CD4-positive, alpha-beta T cell treated with Interleukin-2 at 100 ng/mL for 4 hours (primary cell): Measurements from ENCODE around the gene EIF2B1.
A peak's percentile ranks its signal among the peaks of the same experiment; 100 is the strongest.
"Not testable (repeated sequence)": the region's sequence is repeated elsewhere in the genome, so short reads cannot be mapped to it uniquely, and the experiment has no call there.

Experiments used
- DNase-seq: peaks from one replicate; pipeline ENCODE4 v3.0.0-alpha.2; 2020; ENCODE audit warnings: low spot score

Gene EIF2B1

DNA sequence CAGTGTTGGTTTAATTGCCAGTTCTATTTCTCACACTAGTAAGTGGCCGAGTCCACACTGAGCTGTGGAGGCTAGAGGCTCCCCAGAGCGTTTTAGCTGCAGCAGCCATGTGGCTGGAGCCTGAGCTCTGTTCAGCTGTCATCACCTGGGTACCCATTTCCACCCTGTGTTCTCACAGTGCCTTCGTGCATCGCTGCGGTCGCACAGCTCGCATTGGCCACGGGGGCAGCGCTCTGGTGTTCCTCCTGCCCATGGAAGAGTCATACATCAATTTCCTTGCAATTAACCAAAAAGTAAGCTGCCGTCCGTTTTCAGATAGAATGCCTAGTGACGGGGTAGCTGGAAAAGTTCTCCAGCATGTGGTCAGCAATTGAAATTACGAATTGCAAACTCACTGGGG, 15.9 kb downstream of the EIF2B1 start:
- no peak for DNase-seq

GRCh38 chr12:123617144-123617543, 16.3 kb downstream of the EIF2B1 start:
- DNase-seq, result no peak

DNA sequence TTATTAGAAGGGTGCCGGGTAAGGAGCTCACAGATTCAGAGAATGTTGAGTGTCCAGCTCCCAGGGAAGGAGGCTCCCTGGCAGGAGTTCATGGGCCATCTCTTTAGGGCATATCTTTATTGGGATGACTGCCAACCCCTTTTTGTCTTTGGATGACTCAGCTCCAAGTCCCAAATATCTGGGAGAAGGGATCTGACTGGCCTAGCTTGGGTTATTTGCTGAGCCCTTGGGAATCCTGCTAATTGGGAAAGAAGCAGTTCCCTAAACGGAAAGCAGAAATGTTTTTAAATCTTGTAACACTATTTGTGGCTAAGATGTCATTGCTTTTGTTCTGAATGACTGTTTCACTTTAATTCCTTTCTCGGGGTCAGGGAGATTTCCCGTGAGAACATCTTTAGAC, 19.0 kb downstream of the EIF2B1 start:
- DNase-seq, result no peak

- no peak for DNase-seq
Observed at GRCh38 chr12:123614110-123614509, 19.4 kb downstream of the EIF2B1 start.

DNA sequence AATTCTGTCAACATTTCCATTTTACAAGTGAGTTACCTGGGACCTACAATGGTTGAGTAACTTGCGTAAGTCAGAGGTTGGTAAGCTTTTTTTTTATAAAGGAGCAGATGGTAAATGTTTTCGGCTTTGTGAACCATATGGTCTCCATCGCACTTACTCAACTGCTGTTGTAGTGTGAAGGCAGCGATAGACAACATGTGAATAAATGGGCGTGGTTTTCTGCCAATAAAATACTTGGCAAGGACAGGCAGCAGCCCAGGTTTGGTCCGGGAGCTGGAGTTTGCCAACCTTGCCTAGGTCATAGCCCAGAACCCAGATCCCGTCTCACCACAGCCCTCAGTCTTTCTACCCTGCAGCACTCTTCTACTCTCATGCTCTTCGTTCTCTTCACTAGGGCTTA, 25.3 kb downstream of the EIF2B1 start:
- DNase-seq, result no peak

GRCh38 chr12:123607756-123608155, 25.7 kb downstream of the EIF2B1 start:
- no peak for DNase-seq

GRCh38 chr12:123603495-123603894, 30.0 kb downstream of the EIF2B1 start:
- DNase-seq, result not testable (repeated sequence)

DNA sequence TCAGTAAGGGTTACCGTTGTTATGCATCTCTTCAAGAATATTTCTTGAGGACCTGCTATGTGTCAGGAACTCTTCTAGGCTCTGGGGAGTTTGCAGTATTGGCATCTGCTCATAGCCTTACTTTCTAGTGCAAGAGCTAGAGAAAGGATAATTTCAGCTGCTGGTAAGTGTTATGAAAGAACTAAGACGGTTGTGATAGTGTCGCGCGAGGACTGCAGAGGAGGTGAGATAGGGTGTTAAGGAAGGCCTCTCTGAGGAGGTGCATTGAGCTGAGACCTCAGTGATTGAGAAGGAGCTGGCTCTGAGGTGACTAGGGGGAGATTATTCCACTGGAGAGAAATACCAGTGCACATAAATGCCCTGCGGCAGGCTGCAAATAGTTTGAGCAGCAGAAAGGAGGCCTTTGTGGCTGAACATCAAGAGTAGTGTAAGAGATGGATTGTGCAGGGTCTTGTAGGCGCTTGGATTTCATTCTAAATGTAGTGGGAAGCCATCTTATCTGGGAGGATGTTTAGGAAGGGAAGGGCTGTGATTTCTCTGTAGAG, 30.8 kb downstream of the EIF2B1 start:
- DNase-seq, result no peak

DNA sequence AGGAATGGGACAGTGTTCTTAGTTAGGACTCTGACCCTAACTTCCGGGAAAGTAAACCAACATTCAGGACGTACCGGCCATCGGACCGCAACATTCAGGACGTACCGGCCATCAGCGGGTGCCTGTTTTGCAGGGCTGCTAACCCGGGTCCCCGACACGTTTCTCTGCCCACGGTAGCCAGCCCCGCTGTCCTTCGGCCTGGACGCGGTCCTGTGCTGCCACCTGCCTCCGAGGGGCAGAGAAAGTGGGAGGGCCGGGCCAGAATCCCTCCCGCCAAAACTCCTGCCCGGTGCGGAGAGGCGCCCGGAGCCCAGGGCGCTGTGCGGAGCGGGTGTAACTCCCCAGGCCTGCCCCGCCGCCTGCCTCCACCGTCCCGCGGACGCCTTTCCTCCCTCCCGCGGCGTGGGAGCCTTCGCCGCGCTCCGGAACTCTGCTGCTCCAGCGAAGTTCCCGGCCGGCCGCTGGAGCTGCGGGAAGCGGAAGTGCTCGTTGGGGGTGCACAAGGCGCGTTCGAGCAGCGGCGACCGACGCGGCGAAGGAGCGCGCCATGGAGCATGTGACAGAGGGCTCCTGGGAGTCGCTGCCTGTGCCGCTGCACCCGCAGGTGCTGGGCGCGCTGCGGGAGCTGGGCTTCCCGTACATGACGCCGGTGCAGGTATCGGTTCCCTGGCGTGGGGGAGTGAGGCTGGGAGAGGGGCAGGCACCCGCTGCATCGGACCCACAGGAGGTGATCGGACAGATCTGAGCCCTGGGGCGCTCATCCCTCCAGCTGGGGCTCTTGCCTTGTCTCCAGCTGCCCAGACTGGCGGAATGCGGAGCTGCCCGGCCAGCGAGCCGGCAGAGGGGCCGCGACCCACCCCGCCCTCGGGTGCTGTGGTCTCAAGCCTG, 31.6 kb downstream of the EIF2B1 start, which contains the start of gene DDX55:
DDX55 (plus strand) TSS at position 498 of the 888 bp plus-strand sequence; CDS start at position 548, 50 bp downstream.
- peak; percentile 85 for DNase-seq

- DNase-seq, result no peak
Observed at GRCh38 chr12:123599721-123600120, 33.8 kb downstream of the EIF2B1 start.

GRCh38 chr12:123599310-123599709, 34.2 kb downstream of the EIF2B1 start:
- no peak for DNase-seq

- no peak for DNase-seq
Observed at GRCh38 chr12:123598522-123598921, 35.0 kb downstream of the EIF2B1 start.

DNA sequence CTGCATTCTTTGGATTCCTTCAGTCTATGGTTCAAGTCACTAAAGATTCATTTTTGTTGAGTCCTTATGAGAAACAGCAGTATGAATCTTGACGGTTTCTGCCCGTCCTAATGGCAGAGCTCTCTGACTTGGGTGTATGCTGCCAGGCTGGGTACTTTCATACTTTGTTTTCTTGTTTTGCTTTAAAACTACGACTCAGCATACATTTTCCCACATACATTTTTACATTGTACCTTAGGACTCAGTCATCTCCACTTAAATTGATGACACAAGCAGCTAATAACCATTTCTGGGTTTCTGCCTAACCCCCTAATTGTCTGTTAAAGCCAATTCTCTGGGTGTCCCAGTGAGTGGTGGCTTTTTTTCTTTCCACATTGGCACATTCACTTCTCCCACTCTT, 36.4 kb downstream of the EIF2B1 start:
- no peak for DNase-seq

- DNase-seq, result no peak
Observed at GRCh38 chr12:123595729-123596128, 37.8 kb downstream of the EIF2B1 start.

DNA sequence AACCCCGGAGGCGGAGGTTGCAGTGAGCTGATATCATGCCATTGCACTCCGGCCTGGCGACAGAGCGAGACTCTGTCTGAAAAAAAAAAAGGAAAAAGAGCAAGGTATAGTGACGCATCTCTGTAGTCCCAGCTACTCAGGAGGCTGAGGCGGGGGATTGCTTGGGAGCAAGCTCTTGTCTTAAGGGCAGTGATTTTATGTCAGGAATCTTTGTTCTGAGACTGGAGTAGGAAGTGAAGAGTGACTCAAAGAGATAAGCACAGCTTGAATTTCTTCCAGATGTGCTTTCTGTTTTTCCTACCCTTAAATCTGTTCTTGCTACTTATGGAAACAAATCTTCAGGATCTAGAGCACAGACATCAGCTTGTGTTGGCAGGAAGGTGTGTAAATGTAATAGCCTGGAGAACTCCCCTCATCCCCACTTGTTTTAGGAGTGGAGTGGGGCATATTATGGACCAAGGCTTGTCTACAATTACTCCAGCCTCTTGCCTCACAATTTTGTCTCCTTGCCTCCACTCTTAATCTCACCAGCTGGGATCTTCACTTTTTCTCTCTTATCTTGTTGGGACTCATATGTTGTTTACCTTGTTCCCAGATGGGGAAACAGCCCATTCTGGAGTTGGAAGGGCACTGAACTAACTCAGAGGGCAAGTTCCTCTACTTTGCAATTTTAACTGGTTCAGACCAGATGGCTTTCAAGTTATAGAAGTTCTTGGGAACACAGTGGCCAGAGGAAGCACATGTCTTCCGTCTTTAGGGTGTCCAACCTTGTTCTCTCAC, 41.6 kb downstream of the EIF2B1 start:
- no peak for DNase-seq

DNA sequence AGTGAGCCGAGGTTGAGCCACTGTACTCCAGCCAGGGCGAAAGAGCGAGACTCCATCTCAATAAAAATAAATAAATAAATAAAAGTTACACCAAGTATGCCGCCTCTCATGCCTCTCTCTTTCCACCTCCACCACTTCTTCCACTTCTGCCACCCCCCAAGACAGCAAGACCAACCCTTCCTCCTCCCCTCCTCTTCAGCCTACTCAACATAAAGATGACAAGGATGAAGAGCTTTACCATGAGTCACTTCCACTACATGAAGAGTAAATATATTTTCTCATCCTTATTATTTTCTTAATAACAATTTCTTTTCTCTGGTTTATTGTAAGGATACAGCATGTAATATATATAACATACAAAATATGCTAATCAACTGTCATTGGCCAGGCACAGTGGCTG, 52.7 kb downstream of the EIF2B1 start:
- DNase-seq, result no peak

DNA sequence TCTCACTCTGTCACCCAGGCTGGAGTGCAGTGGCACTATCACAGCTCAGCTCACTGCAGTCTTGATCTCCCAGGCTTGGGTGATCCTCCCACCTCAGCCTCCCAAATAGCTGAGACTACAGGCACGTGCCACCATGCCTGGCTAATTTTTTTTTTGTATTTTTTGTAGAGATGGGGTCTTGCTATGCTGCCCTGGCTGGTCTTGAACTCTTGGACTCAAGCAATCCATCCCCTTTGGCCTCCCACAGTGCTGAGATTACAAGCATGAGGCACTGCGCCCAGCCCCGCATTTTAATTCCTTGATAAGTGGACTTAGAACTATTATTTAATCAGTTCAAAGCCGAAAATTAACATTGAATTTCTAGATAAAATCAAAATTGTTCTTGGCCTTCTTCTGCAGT, 54.7 kb downstream of the EIF2B1 start:
- not testable (repeated sequence) for DNase-seq

DNA sequence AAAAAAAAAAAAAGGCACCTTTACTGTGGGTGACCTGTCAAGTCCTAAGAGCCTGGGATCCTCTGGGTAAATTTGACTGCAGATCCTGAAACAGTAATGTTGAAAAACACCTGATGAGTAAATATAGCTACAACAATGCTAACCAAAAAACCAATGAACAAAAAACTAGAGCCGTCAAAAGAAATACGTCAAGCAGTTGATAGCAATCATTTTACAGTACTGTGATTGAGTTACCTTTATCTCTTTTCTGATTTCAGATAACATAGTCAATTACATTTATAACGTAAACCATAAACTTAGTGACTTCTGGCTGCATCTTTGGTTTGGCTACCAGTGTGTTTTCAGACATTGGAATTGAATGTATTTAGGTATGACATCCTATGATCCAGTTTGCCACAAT, 55.2 kb downstream of the EIF2B1 start:
- no peak for DNase-seq

- DNase-seq, result no peak
Observed at GRCh38 chr12:123576611-123577010, 56.9 kb downstream of the EIF2B1 start.

DNA sequence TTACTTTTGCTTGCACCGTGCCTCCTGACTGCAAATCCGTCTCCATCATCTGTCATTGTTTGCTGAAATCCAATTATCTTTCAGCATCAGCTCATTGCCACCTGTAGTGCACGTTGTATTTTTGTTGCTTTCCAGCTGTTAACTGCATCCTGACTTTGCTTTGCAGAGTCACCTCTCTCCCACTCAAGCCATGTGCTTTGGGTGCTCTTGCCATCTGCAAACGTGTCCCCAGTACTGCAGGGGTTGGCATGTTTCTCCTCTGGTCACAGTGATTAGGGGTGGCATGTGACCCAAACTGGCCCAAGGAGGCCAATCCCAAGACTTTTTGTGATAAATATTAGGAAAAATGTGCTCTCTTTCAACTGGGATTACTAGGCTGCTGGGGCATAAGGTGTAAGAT, 59.6 kb downstream of the EIF2B1 start:
- no peak for DNase-seq

DNA sequence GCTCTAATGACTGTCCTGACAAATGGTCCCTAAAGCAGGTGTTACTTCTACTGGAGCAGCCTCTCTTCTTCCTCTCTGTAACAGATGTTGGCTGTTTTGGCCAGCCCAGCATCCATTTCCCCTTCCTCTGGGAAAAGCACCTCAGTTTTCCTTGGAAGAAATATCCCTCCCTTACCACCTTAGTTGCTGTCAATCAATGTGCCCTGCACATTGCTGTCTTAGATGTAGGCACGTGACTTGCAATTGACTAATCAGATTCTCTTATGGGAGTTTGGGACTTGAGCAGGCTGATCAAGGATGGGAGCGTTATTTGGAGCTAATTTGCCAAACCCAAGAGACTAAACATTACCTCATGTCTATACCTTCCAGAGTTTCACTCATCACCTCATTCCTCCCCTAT, 61.1 kb downstream of the EIF2B1 start:
- no peak for DNase-seq

DNA sequence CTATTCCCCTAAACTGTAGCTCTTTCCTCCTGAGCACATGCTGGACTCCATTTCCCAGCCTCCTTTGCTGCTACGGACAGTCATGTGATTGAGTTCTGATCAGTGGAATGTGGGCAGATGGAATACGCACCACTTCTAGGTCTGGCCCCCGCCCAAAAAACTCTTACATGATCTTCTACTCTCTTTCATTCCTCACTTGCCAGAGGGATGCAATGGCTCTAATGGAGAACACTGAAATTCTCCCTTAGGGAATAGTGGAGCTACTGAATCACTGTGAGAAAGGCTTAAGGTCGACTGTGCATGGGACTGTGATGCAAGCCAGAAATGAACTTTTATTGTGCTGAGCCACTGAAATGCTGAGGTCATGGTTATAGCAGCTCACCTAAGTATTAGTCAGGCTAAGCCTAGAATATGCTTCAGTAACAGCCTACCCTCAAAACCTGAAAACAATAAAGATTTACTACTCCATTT, 62.1 kb downstream of the EIF2B1 start:
- DNase-seq, result no peak
